OCI-LY7 (cell line): ENCODE measurements around the gene IRAK1.

ENCODE experiments used
- EZH2phosphoT487 ChIP-seq: fragments of 200-600 bp; sonication (generic); IDR thresholded peaks from 2 replicates; pipeline ENCODE4 v1.6.1; 2018; ENCODE audit warnings: low read depth, borderline replicate concordance, mild to moderate bottlenecking, mixed run types, antibody characterized with exemption, low read length, moderate library complexity, mixed read lengths
- TF ChIP-seq, protein P1 (sequence below): fragments of 200-600 bp; sonication (generic); conservative IDR thresholded peaks from 2 replicates; pipeline ENCODE4 v1.5.1; 2014; ENCODE audit warnings: mild to moderate bottlenecking, antibody characterized with exemption, low read length, moderate library complexity, mixed read lengths

DNA sequence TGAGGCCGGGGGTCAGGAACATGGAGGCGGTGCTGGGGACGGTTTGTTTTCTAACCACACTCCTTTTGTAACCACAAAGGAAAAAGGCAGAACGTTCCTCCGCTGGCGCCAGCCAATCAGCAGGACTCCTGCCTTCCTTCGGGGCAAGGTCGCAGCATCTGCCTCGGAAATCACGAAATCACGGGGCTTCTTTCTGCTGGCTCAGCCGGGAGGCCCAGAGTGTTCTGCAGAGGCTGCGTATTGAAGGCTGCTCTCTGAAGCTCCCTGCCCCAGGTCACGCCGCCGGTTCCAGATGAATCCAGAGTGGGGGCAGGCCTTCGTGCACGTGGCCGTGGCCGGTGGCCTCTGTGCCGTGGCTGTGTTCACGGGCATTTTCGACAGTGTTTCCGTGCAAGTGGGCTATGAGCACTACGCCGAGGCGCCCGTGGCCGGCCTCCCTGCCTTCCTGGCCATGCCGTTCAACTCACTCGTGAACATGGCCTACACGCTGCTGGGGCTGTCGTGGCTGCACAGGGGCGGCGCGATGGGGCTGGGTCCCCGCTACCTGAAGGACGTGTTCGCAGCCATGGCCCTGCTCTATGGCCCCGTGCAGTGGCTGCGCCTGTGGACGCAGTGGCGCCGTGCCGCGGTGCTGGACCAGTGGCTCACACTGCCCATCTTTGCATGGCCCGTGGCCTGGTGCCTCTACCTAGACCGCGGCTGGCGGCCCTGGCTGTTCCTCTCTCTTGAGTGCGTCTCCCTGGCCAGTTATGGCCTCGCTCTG, 37.8 kb downstream of the IRAK1 start:
- TF ChIP-seq, protein P1, sequence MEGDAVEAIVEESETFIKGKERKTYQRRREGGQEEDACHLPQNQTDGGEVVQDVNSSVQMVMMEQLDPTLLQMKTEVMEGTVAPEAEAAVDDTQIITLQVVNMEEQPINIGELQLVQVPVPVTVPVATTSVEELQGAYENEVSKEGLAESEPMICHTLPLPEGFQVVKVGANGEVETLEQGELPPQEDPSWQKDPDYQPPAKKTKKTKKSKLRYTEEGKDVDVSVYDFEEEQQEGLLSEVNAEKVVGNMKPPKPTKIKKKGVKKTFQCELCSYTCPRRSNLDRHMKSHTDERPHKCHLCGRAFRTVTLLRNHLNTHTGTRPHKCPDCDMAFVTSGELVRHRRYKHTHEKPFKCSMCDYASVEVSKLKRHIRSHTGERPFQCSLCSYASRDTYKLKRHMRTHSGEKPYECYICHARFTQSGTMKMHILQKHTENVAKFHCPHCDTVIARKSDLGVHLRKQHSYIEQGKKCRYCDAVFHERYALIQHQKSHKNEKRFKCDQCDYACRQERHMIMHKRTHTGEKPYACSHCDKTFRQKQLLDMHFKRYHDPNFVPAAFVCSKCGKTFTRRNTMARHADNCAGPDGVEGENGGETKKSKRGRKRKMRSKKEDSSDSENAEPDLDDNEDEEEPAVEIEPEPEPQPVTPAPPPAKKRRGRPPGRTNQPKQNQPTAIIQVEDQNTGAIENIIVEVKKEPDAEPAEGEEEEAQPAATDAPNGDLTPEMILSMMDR: no peak
- TF ChIP-seq EZH2phosphoT487: no peak
